CD4-positive, alpha-beta T cell treated with Interleukin-10 for 1 hour (primary cell): ENCODE data around the gene TREM1.

ENCODE experiments used
- DNase-seq: peaks from one replicate; pipeline ENCODE4 v3.0.0-alpha.2; 2020

TREM1 gene

GRCh38 chr6:41294214-41294872 is 7.9 kb upstream of the TREM1 start:
- DNase-seq = no peak

GRCh38 chr6:41291717-41292116 is 5.2 kb upstream of the TREM1 start:
- DNase-seq = no peak

- no peak for DNase-seq
These were observed 3.3 kb upstream of the TREM1 start for GRCh38 chr6:41289815-41290214.

GRCh38 chr6:41288754-41289129 is 2.3 kb upstream of the TREM1 start:
- no peak for DNase-seq

- DNase-seq = no peak
These were observed 1.7 kb upstream of the TREM1 start for GRCh38 chr6:41288030-41288753.

- no peak for DNase-seq
These were observed 1.8 kb downstream of the TREM1 start for GRCh38 chr6:41284726-41285125.

GRCh38 chr6:41283600-41283999 is 2.9 kb downstream of the TREM1 start:
- no peak for DNase-seq

GRCh38 chr6:41280381-41281057 is 6.0 kb downstream of the TREM1 start:
- DNase-seq = no peak

GRCh38 chr6:41278699-41279405 is 7.6 kb downstream of the TREM1 start:
- peak; percentile 77 for DNase-seq

GRCh38 chr6:41277605-41278004 is 8.9 kb downstream of the TREM1 start:
- no peak for DNase-seq

GRCh38 chr6:41275489-41275888 is 11.0 kb downstream of the TREM1 start:
- no peak for DNase-seq

GRCh38 chr6:41274256-41274655 is 12.2 kb downstream of the TREM1 start:
- DNase-seq = no peak

GRCh38 chr6:41273714-41274113 is 12.8 kb downstream of the TREM1 start:
- no peak for DNase-seq

- no peak for DNase-seq
These were observed 13.8 kb downstream of the TREM1 start for GRCh38 chr6:41272591-41273240.

- peak; percentile 27 for DNase-seq
These were observed 14.5 kb downstream of the TREM1 start for GRCh38 chr6:41271901-41272395.

GRCh38 chr6:41269716-41270115 is 16.8 kb downstream of the TREM1 start:
- no peak for DNase-seq

GRCh38 chr6:41269166-41269565 is 17.3 kb downstream of the TREM1 start:
- no peak for DNase-seq

GRCh38 chr6:41268478-41268877 is 18.0 kb downstream of the TREM1 start:
- no peak for DNase-seq

- DNase-seq = no peak
These were observed 19.9 kb downstream of the TREM1 start for GRCh38 chr6:41266541-41266940.

GRCh38 chr6:41263267-41263666 is 23.2 kb downstream of the TREM1 start:
- DNase-seq = no peak

GRCh38 chr6:41262401-41262800 is 24.1 kb downstream of the TREM1 start:
- no peak for DNase-seq

- DNase-seq = no peak
These were observed 28.3 kb downstream of the TREM1 start for GRCh38 chr6:41258196-41258493.
